Activated effector memory CD4-positive, alpha-beta T cell treated with anti-CD3 and anti-CD28 coated beads, Interleukin-2, amount 50 U/mL, for 16 hours (primary cell): Measurements from ENCODE around the gene PPP3R1.

Experiments
- DNase-seq: peaks from one replicate; pipeline ENCODE4 v3.0.0-alpha.2; 2020

Gene PPP3R1

GRCh38 chr2:68252400-68253218 is at the start of gene PPP3R1:
PPP3R1 (minus strand) TSS chr2:68252532; CDS start chr2:68252127, 405 bp downstream.
- DNase-seq = peak; percentile 98

GRCh38 chr2:68295516-68295915 is 43.2 kb upstream of the PPP3R1 start:
- DNase-seq = no peak

DNA sequence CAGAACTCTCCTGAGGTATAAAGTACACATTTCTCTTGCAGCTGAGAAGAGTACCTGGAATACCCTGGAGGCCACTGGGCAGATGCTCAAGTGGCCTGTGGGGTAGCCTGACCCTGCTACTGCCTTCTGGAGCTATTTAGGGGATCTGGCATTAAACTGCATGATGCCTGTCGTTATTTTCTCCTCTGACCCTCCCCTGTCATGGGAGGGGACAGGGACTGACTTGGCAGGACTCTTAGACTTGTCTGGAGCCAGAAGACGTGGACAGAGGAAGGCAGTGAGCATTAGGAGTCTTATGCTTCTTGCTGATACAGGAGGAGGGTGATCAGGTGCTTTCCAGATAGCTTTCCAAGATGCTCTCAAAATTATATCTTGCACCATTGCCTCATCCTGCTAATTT is 42.6 kb upstream of the PPP3R1 start:
- DNase-seq = no peak

DNA sequence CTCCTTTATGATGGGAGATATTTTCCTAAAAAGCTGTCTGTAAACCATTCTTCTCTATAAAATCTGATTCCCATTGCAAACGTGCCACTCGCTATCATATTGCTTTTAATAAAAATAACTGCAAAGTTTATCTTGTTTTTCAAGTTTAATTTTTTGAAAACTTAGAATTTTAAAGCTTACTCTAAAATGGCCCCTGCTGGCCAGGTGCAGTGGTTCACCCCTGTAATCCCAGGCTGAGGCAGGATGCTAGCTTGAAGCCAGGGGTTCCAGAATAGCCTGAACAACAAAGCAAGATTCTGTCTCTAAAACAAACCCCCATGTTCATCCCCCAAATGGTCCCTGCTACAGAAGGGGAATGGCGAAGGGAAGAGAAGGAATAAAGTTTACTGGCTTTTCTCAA is 41.9 kb upstream of the PPP3R1 start:
- DNase-seq = no peak

DNA sequence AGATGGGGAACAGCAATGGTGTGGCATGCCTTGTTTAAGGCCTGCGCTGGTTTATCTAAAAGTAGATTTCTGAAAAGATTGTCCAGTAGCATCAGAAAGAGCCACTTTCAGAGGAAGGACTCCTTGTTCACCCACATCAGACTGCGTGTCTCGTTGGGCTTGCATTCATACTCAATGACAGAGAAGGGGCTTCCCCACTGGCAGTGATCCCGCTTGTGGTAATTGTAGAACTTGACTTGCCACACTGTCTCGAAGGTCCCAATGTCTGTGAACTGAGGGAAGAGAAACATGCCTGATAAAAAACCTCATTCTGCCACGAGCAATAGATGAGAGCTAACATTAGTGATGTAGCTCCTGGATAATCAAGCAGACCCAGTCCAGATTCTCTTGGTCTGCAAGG is 41.4 kb upstream of the PPP3R1 start:
- no peak for DNase-seq

DNA sequence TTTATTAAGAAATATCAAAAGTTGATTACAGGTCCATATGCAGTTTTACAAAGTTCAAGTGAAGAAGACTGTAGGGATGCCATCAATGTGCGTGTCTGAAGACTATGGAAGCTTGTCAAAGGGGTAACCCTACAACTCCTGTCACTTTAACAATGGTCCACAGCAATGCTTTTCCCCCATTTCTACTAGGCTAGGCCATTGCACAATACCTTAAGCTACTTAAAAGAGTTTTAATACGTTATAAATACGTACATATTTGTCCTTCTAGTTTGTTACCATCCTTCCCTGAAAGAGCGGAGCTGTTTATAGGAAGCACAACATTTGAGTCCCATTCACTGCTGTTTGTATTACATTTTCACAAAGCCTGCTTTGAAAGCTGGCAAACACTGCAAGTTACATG is 40.7 kb upstream of the PPP3R1 start:
- no peak for DNase-seq

DNA sequence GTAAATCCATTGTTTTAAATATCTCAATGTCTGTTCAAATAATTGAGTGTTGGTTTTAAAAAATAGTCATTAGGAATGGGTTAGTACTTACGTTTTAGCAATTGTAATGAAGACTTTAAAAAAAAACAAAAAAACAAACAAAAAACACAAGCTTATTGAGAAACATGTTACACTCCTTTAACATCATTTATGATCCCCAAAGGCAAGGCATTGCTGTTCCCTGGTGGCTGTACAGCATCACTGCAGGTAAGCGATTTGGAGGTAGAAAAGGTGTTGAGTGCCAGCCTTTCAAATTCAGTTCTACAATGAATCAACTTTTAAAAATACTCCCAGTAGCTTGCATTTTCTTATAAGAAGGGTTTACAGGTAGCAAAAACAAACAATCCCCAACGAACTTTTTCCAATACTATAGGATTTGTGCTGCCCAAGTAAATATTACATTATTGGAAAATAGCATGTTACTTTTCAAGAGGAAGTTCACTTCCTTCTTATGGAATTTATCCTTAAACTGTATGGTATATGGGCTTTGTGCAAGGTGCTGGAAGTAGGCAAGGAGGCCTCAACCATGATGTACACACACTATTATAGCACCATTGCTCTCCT is 39.9 kb upstream of the PPP3R1 start:
- DNase-seq = no peak

DNA sequence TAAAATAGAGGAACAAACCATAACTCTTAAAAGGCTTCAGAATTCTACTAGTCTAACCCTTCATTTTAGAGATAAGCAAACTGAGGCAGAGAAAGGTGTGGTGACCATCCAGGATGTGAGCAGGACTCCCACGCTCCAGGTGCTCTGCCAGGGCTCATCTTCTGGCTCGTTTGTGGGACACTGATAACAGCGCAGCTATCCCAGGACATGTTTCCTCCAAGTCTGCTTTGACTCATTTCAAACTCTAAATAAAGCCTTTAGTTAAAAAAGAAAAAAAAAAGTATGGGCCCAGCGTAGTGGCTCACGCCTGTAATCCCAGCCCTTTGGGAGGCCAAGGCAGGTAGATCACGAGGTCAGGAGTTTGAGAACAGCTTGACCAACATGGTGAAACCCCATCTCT is 39.0 kb upstream of the PPP3R1 start:
- no peak for DNase-seq

- no peak for DNase-seq
Observed at GRCh38 chr2:68290901-68291300, 38.6 kb upstream of the PPP3R1 start.

GRCh38 chr2:68287580-68288441 is 35.5 kb upstream of the PPP3R1 start:
- no peak for DNase-seq

GRCh38 chr2:68284896-68285295 is 32.6 kb upstream of the PPP3R1 start:
- no peak for DNase-seq

DNA sequence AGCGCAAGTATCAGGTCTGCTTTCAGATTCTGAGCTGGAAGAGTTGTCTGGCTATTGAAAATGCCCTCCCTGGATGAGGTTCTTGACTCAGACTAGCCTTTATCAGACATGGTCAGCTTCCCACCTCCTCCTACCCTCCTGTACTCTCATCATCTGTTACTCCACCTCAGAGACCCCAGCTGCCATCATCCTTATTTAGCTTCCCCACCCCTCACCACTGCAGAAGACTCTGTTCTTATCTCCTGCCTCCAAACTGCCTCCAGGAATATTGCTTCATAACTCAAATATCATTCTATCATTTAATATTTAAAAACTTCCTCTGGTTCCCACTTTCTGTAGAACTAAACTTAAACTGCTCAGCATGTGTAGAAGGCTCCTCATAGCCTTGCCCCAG is 31.1 kb upstream of the PPP3R1 start:
- DNase-seq = no peak

DNA sequence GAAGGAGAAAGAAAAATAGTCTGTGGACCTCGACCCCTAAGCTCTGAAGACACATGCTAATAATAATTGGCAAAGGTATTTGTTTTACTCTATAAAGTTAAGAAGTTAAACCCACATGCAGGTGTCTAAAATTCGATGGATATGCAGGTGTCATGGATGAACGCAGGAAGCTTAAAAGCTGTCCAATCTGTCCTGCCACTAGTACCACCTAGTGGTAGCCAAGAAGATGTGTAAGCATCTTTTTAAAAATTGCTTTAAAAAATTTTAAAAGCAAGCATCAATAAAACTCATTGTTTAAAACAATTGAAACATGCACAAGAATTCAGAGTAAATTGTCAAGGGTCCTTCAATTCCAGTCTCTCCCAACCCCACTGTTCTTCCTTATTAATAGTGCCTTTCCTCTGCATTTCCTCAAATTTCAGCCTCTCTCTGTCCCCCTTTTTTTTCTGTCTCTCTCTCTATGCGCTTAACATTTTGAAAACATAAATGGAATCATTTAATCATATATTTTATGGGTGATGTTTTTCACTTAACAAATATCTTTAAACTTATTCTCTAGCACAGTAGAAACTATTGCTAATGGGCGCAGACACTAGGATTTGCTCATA is 30.6 kb upstream of the PPP3R1 start:
- no peak for DNase-seq

GRCh38 chr2:68280796-68281195 is 28.5 kb upstream of the PPP3R1 start:
- DNase-seq = no peak

- no peak for DNase-seq
Observed at GRCh38 chr2:68280348-68280747, 28.0 kb upstream of the PPP3R1 start.

GRCh38 chr2:68279691-68280090 is 27.4 kb upstream of the PPP3R1 start:
- DNase-seq = no peak

GRCh38 chr2:68278169-68278568 is 25.8 kb upstream of the PPP3R1 start:
- no peak for DNase-seq

- no peak for DNase-seq
Observed at GRCh38 chr2:68274022-68274421, 21.7 kb upstream of the PPP3R1 start.

GRCh38 chr2:68272246-68272994 is 20.1 kb upstream of the PPP3R1 start:
- no peak for DNase-seq

- no peak for DNase-seq
Observed at GRCh38 chr2:68266655-68267054, 14.3 kb upstream of the PPP3R1 start.

DNA sequence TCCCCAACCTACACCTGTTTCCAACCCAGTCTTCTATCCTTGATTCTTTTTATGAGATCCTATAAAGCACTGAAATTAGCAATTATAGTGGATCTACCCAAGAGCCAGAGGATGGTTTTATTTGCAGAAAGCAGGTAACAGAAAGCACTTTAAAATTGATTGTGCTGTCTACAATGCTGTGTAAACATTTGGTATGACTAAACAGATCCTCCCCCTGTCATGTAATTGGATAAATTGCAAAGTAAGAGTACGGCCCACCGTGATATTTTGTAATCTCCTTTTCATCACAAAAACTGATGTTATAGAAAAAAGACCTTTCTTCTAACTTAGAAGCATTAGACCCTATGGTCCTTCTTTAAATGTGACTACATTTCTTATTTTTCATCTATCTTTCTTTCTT is 11.3 kb upstream of the PPP3R1 start:
- no peak for DNase-seq

DNA sequence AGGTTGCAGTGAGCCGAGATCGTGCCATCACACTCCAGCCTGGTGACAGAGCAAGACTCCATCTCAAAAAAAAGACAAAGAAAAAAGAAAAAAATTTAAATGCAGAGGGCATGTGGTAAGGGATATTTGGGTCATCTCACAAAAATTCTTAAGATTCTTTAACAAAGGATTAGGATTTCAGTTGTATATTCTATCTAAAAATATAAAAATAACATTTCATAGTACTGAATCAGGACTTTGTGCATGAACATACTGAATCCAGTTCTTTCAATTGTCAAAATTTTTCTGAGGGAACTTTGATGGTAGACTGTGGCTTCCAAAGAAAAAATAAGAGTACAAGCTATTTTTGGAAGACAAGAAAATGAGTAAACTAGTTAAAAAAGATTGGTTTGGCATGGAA is 6.5 kb upstream of the PPP3R1 start:
- no peak for DNase-seq

GRCh38 chr2:68256093-68256450 is 3.7 kb upstream of the PPP3R1 start:
- DNase-seq = no peak
